NCI-H2107 (cell line): Measurements from ENCODE around the gene KCNAB2.
"Not testable (repeated sequence)": the region's sequence is repeated elsewhere in the genome, so short reads cannot be mapped to it uniquely, and the experiment has no call there.

ENCODE experiments used
- DNase-seq: peaks from one replicate; lab custom pipeline; 2025; lab: John Stamatoyannopoulos, UW

The KCNAB2 gene

GRCh38 chr1:6056572-6056948 is 10.9 kb downstream of the KCNAB2 start:
- DNase-seq, result no peak

GRCh38 chr1:6057170-6057845 is 11.6 kb downstream of the KCNAB2 start:
- no peak for DNase-seq

DNA sequence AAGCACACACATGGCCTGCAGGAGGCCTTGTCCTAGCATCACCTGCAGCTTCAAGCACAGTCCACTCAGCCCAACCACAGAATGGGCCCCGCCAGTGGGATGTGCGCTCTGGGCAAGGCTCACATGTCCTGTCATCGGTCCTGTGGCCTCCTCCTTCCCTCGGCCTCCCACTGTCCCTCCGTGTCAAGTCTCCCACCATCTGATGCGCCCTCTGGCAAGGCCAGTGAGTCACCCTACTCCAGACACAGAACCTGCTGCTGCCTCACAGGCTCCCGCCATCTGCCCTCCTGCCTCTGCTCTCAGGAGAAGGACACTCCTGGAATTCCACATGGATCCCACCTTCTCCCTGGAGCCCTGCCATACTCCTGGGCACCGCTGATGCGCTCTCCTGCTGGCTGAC is 14.2 kb downstream of the KCNAB2 start:
- DNase-seq, result no peak

DNA sequence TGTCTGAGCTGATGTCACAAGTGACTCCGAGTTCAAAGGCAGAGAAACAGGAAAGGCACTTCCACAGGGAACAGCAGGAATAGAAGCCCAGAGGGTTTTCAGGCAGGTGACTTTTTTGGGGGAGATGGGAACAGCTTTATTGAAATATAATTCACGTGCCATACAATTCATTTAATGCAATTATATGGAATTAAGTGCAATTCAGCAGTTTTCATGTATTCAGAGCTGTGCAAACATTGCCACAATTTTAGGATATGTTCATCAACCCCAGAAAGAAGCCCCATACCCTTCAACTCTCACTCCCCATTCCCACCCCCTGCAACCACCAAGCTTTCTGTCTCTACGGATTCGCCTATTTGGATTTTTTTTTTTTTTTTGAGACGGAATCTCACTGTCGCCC is 17.0 kb downstream of the KCNAB2 start:
- no peak for DNase-seq

GRCh38 chr1:6063532-6064053 is 17.9 kb downstream of the KCNAB2 start:
- not testable (repeated sequence) for DNase-seq

GRCh38 chr1:6065093-6065858 is 19.6 kb downstream of the KCNAB2 start:
- DNase-seq, result no peak

DNA sequence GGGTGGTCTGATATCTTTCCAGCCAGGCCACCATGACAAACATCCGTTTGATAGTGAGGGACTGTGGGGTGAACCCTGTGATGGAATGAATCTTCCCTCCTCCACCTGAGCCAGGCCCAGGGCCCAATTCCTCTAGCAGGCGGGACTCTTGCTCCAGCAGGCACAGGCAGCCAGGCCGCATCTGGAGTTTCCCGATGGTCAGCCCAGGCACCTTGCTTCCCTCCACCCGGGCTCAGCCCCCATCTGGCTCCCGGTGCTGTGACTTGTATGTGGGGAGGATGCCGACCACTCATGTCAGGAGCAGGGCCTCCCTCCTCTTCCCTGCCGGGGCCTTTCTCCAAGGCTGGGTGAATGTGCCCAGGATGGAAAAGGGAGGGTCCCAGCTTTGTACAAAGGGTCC is 21.0 kb downstream of the KCNAB2 start:
- no peak for DNase-seq

- DNase-seq, result no peak
Observed at GRCh38 chr1:6068073-6068472, 22.4 kb downstream of the KCNAB2 start.

GRCh38 chr1:6068932-6069331 is 23.2 kb downstream of the KCNAB2 start:
- no peak for DNase-seq

DNA sequence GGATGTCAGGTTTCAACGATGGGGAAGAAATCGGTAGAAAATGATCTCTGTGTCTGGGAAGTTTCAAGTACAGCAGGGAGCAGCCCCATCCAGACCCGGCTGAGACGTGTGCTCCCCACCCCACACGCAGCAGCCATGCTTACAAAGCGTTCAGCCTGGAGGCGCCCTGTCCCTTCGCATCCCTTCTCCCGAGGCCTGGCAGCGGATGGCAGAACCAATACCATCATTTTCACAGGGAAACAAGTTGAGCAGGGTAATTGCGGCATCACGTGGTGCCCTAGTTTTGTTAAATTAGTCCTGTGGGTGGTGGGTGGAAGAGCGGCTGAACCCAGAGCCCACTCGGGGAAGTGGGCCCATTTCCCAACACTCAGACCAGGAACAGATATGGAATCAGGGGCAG is 23.9 kb downstream of the KCNAB2 start:
- no peak for DNase-seq

GRCh38 chr1:6070450-6070974 is 24.8 kb downstream of the KCNAB2 start:
- no peak for DNase-seq

DNA sequence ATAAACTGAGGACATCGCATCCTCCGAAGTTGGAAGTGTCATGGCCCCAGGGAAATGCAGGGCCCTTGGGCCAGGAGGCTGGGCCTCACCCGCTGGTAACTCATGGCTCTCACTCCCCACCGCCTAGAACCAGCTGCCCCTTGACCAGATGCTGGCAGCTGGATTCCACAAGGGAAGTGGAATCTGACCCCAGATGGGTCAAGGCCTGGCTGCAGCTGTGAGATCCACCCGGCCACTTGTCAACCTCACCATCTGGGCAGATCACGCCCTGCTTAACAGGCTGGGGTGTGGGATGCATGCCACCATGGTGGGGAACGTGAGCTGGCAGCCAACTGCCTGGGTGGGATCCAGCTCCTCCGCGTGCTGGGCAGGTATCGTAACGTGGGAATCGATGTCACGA is 25.5 kb downstream of the KCNAB2 start:
- no peak for DNase-seq

GRCh38 chr1:6072774-6073479 is 27.2 kb downstream of the KCNAB2 start:
- DNase-seq, result no peak

DNA sequence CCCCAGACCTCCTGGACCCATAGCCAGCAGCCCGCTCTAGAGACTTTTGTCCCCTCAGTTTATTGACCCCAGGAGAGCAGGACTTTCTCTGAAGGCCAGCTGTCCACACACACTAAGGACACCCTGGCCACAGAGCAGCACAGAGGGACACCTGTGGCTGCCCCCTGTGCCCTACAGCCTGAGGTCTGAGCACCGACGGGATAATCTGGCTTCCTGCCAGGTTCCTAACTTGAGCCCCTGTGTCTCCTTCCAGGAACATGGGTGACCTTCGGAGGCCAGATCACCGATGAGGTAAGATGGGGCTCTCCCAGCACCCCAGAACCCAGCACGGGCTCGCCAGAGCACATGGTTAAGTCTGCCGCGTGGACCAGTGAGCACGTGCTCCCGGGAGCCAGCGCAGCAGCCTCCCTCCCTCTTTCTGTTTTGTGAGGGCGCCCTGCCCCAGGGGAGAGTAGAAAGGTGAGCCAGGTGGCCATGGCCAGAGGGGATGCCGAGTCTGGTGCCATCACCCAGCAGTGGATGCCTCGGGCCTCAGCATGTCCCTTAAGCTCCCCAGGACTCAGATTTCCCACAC is 27.9 kb downstream of the KCNAB2 start:
- DNase-seq, result no peak

- no peak for DNase-seq
Observed at GRCh38 chr1:6074192-6074901, 28.7 kb downstream of the KCNAB2 start.

DNA sequence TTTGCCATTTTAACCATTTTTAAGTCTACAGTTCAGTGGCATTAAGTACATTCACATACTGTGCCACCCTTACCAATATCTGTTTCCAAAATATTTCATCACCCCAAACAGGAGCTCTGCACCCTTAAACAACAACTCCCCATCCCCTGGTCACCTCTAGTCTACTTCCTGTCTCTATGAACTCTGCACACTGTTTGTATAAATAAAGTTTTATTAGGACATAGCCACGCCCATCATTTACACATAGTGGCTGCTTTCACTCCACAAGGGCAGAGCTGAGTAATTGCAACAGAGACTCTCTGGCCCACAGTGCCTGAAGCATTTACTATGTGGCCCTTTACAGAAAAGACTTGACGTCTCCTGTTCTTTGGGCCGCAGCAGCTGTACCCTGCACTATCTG is 30.1 kb downstream of the KCNAB2 start:
- no peak for DNase-seq

DNA sequence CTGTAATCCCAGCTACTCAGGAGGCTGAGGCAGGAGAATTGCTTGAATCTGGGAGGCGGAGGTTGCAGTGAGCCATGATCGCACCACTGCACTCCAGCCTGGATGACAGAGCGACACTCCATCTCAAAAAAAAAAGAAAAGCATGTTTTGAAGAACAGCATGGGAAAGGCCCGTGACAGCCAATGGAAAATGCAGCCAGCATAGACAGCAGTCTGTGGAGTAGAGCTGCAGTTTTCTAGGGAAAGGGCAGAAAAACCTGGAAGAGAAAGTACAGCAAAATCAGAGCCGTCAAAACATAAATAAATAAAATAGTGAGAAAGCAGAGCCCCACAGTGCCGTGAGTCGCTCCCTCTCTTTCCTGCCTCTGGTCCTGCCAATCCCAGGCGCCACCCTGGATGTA is 31.4 kb downstream of the KCNAB2 start:
- DNase-seq, result not testable (repeated sequence)

DNA sequence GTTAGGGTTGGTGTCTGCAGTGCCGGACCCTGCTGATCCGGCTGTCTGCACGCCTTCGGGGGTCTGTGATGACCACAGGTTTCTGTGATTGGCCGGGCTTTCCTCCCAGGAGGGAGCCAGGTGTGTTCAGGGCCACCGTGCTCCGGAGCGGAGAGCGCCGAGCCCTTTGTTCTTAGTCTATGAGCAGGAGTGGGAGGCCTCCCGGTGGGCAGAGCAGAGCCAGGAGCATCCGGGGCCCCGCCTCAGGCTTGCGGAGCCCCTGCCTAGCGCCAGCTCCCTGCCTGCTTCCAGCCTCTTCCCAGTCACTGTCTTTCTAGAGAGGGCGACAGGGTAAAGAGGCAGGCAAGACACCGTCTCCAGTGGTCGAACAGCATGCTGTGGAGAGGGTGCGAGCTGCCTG is 31.8 kb downstream of the KCNAB2 start:
- DNase-seq, result no peak

DNA sequence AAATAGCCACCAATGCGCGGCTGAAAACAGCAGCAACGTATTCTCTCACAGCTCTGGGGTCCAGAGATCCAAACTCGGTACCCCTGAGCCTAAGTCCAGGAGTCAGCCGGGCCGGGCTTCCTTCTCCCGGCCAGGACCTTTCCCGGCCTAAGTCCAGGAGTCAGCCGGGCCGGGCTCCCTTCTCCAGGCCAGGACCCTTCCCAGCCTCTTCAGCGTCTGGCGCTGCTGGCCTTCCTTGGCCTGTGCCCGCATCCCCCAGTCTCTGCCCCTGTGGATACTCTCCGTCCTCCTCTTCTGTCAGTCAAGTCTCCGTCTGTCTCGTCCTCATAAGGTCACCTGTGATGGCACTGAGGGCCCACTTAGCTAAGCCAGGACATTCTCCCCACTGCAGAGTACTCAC is 32.2 kb downstream of the KCNAB2 start:
- no peak for DNase-seq

DNA sequence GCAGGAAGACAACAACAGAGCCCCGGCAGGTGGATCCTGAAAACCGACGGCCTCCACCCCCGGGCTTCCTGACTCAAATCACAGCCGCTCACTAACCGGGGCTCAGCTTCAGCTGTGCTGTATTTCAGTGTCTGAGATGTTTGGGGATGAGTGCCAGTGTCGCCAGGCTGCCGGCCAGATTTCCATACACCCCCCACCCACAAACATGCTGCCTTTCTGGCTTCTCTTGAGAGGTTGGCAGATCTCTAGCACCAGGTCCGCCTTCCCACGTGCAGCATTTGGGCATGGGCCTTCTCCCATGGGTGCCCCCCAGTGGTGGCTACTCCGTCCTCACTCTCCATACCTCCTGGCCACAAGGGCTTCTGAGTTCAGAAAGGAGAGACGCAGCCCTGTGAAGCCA is 34.8 kb downstream of the KCNAB2 start:
- no peak for DNase-seq

GRCh38 chr1:6081901-6082300 is 36.2 kb downstream of the KCNAB2 start:
- no peak for DNase-seq
